HG02973 (cell line): ENCODE measurements around the gene FXYD2.

ENCODE experiments used
- ATAC-seq: cut with Tn5 transposase; IDR thresholded peaks from one replicate; pipeline ENCODE4 v1.9.1; 2021; ENCODE audit warnings: moderate library complexity; ENCODE audit not compliant: unreplicated experiment

The FXYD2 gene

GRCh38 chr11:117836077-117836960 lies 11.8 kb upstream of the FXYD2 start:
- no peak for ATAC-seq

- no peak for ATAC-seq
Measured at GRCh38 chr11:117835576-117835975, 11.0 kb upstream of the FXYD2 start.

- ATAC-seq = no peak
Measured at GRCh38 chr11:117834838-117835443, 10.4 kb upstream of the FXYD2 start.

GRCh38 chr11:117834068-117834810 lies 9.7 kb upstream of the FXYD2 start:
- ATAC-seq = no peak

- ATAC-seq = no peak
Measured at GRCh38 chr11:117833401-117833891, 8.9 kb upstream of the FXYD2 start.

- ATAC-seq = no peak
Measured at GRCh38 chr11:117832511-117832910, 8.0 kb upstream of the FXYD2 start.

- ATAC-seq = no peak
Measured at GRCh38 chr11:117831661-117832415, 7.3 kb upstream of the FXYD2 start.

GRCh38 chr11:117830674-117831351 lies 6.3 kb upstream of the FXYD2 start:
- no peak for ATAC-seq

- no peak for ATAC-seq
Measured at GRCh38 chr11:117830072-117830471, 5.5 kb upstream of the FXYD2 start.

- no peak for ATAC-seq
Measured at GRCh38 chr11:117829369-117829725, 4.8 kb upstream of the FXYD2 start.

GRCh38 chr11:117828611-117829368 lies 4.2 kb upstream of the FXYD2 start:
- no peak for ATAC-seq

GRCh38 chr11:117827521-117828511 lies 3.3 kb upstream of the FXYD2 start:
- ATAC-seq = no peak

- ATAC-seq = no peak
Measured at GRCh38 chr11:117826832-117827231, 2.3 kb upstream of the FXYD2 start.

- ATAC-seq = no peak
Measured at GRCh38 chr11:117826190-117826570, 1.6 kb upstream of the FXYD2 start.

GRCh38 chr11:117825538-117826189 lies 1.1 kb upstream of the FXYD2 start:
- no peak for ATAC-seq

- ATAC-seq = no peak
Measured at GRCh38 chr11:117823946-117824420, 561 bp downstream of the FXYD2 start.

- ATAC-seq = no peak
Measured at GRCh38 chr11:117823294-117823945, 1.1 kb downstream of the FXYD2 start.
